22Rv1 (cell line): Measurements from ENCODE around the gene DUSP28.

Source experiments
- H3K27ac ChIP-seq: fragments of 450-650 bp; 2 replicates; pipeline ENCODE4 v1.5.1; 2017
- CTCF ChIP-seq: fragments of 450-650 bp; IDR thresholded peaks from 2 replicates; pipeline ENCODE4 v1.5.1; 2017; ENCODE audit warnings: mild to moderate bottlenecking
- ZFX ChIP-seq: fragments of 450-650 bp; IDR thresholded peaks from 2 replicates; pipeline ENCODE4 v1.6.1; 2017; ENCODE audit warnings: antibody characterized with exemption, borderline replicate concordance

Gene DUSP28

GRCh38 chr2:240572141-240573031, 12.2 kb downstream of the DUSP28 start:
- TF ChIP-seq CTCF (no peak), ZFX (no peak)
- H3K27ac ChIP-seq = no peak overlapping the region

GRCh38 chr2:240573071-240573515, 12.9 kb downstream of the DUSP28 start:
- H3K27ac ChIP-seq = no peak overlapping the region
- no peak for TF ChIP-seq ZFX
- TF ChIP-seq CTCF = no peak

- TF ChIP-seq CTCF (no peak), ZFX (no peak)
Measured at GRCh38 chr2:240573516-240574385, 13.6 kb downstream of the DUSP28 start.

GRCh38 chr2:240574386-240575100, 14.4 kb downstream of the DUSP28 start:
- H3K27ac ChIP-seq = no peak overlapping the region
- TF ChIP-seq CTCF = no peak
- no peak for TF ChIP-seq ZFX

More at GRCh38 chr2:240573516-240574385, 13.6 kb downstream of the DUSP28 start:
- no peak overlapping the region for H3K27ac ChIP-seq

GRCh38 chr2:240575101-240575965, 15.2 kb downstream of the DUSP28 start:
- H3K27ac ChIP-seq = no peak overlapping the region
- TF ChIP-seq ZFX = no peak
- no peak for TF ChIP-seq CTCF

GRCh38 chr2:240576036-240576435, 15.9 kb downstream of the DUSP28 start:
- TF ChIP-seq CTCF = no peak
- no peak for TF ChIP-seq ZFX
- no peak overlapping the region for H3K27ac ChIP-seq
